Measurements from ENCODE around the gene FRMPD4.
"Not testable (repeated sequence)": the region's sequence is repeated elsewhere in the genome, so short reads cannot be mapped to it uniquely, and the experiment has no call there.

FRMPD4 gene

GRCh38 chrX:12138361-12139313 lies at the start of gene FRMPD4:
Gene FRMPD4 (plus strand): TSS chrX:12138473. CDS start chrX:12138972, 499 bp downstream.
- no peak for DNase-seq

- no peak for DNase-seq
Measured at GRCh38 chrX:12089740-12090139, 48.5 kb upstream of the FRMPD4 start.

- DNase-seq: no peak
Measured at GRCh38 chrX:12113321-12113720, 25.0 kb upstream of the FRMPD4 start.

- DNase-seq: no peak
Measured at GRCh38 chrX:12115377-12115776, 22.9 kb upstream of the FRMPD4 start.

- DNase-seq: no peak
Measured at GRCh38 chrX:12118134-12118533, 20.1 kb upstream of the FRMPD4 start.

GRCh38 chrX:12128017-12128416 lies 10.3 kb upstream of the FRMPD4 start:
- DNase-seq: no peak

- no peak for DNase-seq
Measured at GRCh38 chrX:12137951-12138360, 317 bp upstream of the FRMPD4 start.

- no peak for DNase-seq
Measured at GRCh38 chrX:12139934-12140611, 1.8 kb downstream of the FRMPD4 start.

GRCh38 chrX:12141511-12141910 lies 3.2 kb downstream of the FRMPD4 start:
- DNase-seq: no peak

GRCh38 chrX:12142661-12143060 lies 4.4 kb downstream of the FRMPD4 start:
- no peak for DNase-seq

GRCh38 chrX:12145402-12145801 lies 7.1 kb downstream of the FRMPD4 start:
- no peak for DNase-seq

GRCh38 chrX:12149670-12150407 lies 11.6 kb downstream of the FRMPD4 start:
- DNase-seq: no peak

GRCh38 chrX:12153317-12153716 lies 15.0 kb downstream of the FRMPD4 start:
- no peak for DNase-seq

GRCh38 chrX:12153741-12154140 lies 15.5 kb downstream of the FRMPD4 start:
- DNase-seq: no peak

GRCh38 chrX:12159799-12160198 lies 21.5 kb downstream of the FRMPD4 start:
- DNase-seq: no peak

GRCh38 chrX:12162420-12162819 lies 24.1 kb downstream of the FRMPD4 start:
- no peak for DNase-seq

GRCh38 chrX:12164180-12164579 lies 25.9 kb downstream of the FRMPD4 start:
- not testable (repeated sequence) for DNase-seq

- no peak for DNase-seq
Measured at GRCh38 chrX:12170755-12171154, 32.5 kb downstream of the FRMPD4 start.

GRCh38 chrX:12174358-12174757 lies 36.1 kb downstream of the FRMPD4 start:
- no peak for DNase-seq

- DNase-seq: no peak
Measured at GRCh38 chrX:12197030-12197429, 58.8 kb downstream of the FRMPD4 start.

GRCh38 chrX:12206413-12206812 lies 68.1 kb downstream of the FRMPD4 start:
- no peak for DNase-seq

- no peak for DNase-seq
Measured at GRCh38 chrX:12210196-12210815, 72.0 kb downstream of the FRMPD4 start.

- no peak for DNase-seq
Measured at GRCh38 chrX:12210971-12211370, 72.7 kb downstream of the FRMPD4 start.

Measured in activated CD8-positive, alpha-beta memory T cell treated with anti-CD3 and anti-CD28 coated beads, Interleukin-2, amount 50 U/mL, for 4 hours (primary cell).